Upper lobe of left lung (tissue), 4 donors: ENCODE results near the gene C4orf50.

Experiments used
- CTCF ChIP-seq, 6 experiments: fragments of 450-650 bp in 4 of 6; fragments of 200-600 bp in 2 of 6; sonication (generic) in 2 of 6; IDR thresholded peaks; one replicate each; pipeline ENCODE4 v1.5.1; 2016 to 2019; ENCODE audit warnings: antibody characterized with exemption in 6 of 6
- POLR2A ChIP-seq, 4 donors: fragments of 450-650 bp; IDR thresholded peaks; one replicate each; pipeline ENCODE4 v1.5.1; 2016 to 2017; ENCODE audit warnings: antibody characterized with exemption in 4 of 4, mild to moderate bottlenecking in 2 of 4

GRCh38 chr4:5894266-5894665 is 124.0 kb downstream of the C4orf50 start:
- TF ChIP-seq POLR2A (IDR thresholded peaks at IDR 0.05) (no peak), CTCF (IDR thresholded peaks at IDR 0.05) (no peak)
